Liver (tissue), 3 donors: ENCODE results near the gene SLC25A1.
A peak's percentile ranks its signal among the peaks of the same experiment; 100 is the strongest.

Experiments
- HNF4A ChIP-seq, 2 donors: conservative IDR thresholded peaks; 2 replicates each; pipeline ENCODE4 v1.6.1; 2016; ENCODE audit warnings: antibody characterized with exemption in 2 of 2, mild to moderate bottlenecking in 2 of 2
- TAF1 ChIP-seq: conservative IDR thresholded peaks from 2 replicates; pipeline ENCODE4 v1.6.1; 2016; ENCODE audit warnings: antibody characterized with exemption, mild to moderate bottlenecking
- TF ChIP-seq, protein P1 (sequence below): fragments of 150-350 bp; IDR thresholded peaks from 2 replicates; pipeline ENCODE4 v1.5.1; 2017; ENCODE audit warnings: improper control_type of control experiment, low read depth, low read length; ENCODE audit not compliant: missing input control
- TF ChIP-seq, protein P2 (sequence below): IDR thresholded peaks from 2 replicates; pipeline ENCODE4 v1.6.1; 2016; ENCODE audit warnings: antibody characterized with exemption, mild to moderate bottlenecking
- donor health status: healthy.
- donor health status: healthy.

DNA sequence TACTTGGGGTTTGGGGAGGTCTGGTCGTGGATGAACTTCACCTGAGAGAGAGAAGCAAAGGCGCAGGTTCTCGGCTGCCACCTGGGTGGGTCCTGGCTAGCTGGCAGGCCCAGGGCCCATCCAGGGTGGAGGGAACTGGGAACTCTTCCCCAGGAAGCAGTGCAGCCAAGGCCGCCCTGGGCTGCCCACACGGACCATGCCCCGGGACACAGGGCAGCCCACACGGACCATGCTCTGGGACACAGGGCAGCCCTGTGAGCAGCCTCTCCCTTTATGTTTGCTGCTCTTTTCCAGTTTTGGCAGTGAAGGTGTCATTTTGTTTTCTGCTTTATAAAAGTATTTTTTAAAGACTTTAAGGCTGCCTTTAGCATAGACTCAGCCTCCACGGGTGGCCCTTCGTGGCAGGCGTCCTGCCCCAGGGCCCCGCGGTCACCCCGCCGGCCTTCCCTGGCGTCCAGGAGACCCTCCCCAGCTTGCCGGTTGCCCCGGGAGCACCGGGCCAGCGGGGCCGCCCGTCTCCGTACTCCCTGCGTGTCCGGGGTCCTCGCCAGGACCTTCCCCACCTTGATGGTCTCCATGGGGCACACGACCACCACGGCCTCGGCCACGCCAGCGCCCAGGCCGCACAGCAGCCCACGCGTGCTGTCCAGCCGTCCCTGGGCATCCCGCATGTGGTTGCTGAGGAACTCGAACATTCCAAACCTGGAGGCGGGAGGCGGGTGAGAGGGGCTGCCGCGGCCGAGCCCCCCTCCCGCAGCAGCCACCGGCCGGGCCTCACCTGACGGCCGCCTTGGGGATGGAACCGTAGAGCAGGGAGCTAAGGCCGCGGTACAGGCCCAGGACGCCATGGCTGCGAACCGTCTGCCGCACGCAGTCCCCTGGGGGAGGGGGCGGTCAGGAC lies 1.1 kb downstream of the SLC25A1 start:
- no peak for TF ChIP-seq TAF1
- peak; percentile 82 to 92 for TF ChIP-seq HNF4A (conservative IDR thresholded peaks at IDR 0.05)
- TF ChIP-seq, protein P1, sequence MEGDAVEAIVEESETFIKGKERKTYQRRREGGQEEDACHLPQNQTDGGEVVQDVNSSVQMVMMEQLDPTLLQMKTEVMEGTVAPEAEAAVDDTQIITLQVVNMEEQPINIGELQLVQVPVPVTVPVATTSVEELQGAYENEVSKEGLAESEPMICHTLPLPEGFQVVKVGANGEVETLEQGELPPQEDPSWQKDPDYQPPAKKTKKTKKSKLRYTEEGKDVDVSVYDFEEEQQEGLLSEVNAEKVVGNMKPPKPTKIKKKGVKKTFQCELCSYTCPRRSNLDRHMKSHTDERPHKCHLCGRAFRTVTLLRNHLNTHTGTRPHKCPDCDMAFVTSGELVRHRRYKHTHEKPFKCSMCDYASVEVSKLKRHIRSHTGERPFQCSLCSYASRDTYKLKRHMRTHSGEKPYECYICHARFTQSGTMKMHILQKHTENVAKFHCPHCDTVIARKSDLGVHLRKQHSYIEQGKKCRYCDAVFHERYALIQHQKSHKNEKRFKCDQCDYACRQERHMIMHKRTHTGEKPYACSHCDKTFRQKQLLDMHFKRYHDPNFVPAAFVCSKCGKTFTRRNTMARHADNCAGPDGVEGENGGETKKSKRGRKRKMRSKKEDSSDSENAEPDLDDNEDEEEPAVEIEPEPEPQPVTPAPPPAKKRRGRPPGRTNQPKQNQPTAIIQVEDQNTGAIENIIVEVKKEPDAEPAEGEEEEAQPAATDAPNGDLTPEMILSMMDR: no peak
- TF ChIP-seq, protein P2, sequence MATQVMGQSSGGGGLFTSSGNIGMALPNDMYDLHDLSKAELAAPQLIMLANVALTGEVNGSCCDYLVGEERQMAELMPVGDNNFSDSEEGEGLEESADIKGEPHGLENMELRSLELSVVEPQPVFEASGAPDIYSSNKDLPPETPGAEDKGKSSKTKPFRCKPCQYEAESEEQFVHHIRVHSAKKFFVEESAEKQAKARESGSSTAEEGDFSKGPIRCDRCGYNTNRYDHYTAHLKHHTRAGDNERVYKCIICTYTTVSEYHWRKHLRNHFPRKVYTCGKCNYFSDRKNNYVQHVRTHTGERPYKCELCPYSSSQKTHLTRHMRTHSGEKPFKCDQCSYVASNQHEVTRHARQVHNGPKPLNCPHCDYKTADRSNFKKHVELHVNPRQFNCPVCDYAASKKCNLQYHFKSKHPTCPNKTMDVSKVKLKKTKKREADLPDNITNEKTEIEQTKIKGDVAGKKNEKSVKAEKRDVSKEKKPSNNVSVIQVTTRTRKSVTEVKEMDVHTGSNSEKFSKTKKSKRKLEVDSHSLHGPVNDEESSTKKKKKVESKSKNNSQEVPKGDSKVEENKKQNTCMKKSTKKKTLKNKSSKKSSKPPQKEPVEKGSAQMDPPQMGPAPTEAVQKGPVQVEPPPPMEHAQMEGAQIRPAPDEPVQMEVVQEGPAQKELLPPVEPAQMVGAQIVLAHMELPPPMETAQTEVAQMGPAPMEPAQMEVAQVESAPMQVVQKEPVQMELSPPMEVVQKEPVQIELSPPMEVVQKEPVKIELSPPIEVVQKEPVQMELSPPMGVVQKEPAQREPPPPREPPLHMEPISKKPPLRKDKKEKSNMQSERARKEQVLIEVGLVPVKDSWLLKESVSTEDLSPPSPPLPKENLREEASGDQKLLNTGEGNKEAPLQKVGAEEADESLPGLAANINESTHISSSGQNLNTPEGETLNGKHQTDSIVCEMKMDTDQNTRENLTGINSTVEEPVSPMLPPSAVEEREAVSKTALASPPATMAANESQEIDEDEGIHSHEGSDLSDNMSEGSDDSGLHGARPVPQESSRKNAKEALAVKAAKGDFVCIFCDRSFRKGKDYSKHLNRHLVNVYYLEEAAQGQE: no peak
